ENCODE results near the gene ITGB1BP2. TPM values are rescaled to one million over a fixed set of nuclear protein-coding genes. Genes with fewer than 3 reads are reported as not detected.
"Not testable (repeated sequence)": the region's sequence is repeated elsewhere in the genome, so short reads cannot be mapped to it uniquely, and the experiment has no call there.

ITGB1BP2 gene
- total and polyA plus RNA-seq, 10 donors: 1.4 to 8.3 (median 2.1) TPM

GRCh38 chrX:71349867-71350266, 48.3 kb downstream of the ITGB1BP2 start:
- H3K9me3 ChIP-seq; H3K36me3 ChIP-seq; H3K27ac ChIP-seq; H3K4me3 ChIP-seq; intact Hi-C loops (cut with DNase I; ENCODE audit: low total_unique reads); H3K4me1 ChIP-seq; H3K27me3 ChIP-seq (replicated peaks in 1 of 7); DNase-seq: not testable (repeated sequence)
- 20 to 36% (median 35%) methylated on average over 1 to 2 of the region's 6 CpGs; no CpG with 5 or more reads in 2 of the 5 donors for WGBS, 5 donors
- peak in 1 of 11 experiments; percentile 12 for TF ChIP-seq CTCF (IDR thresholded peaks at IDR 0.05 in 8 of 11, conservative IDR thresholded peaks at IDR 0.05 in 3 of 11)

- H3K27me3 ChIP-seq (replicated peaks in 1 of 7); DNase-seq; intact Hi-C loops (cut with DNase I; ENCODE audit: low total_unique reads); H3K4me1 ChIP-seq; H3K9me3 ChIP-seq; H3K4me3 ChIP-seq; H3K27ac ChIP-seq; H3K36me3 ChIP-seq: not testable (repeated sequence)
- WGBS, 5 donors: 48 to 96% (median 76%) methylated on average over 2 to 5 of the region's 5 CpGs
These were observed 50.9 kb downstream of the ITGB1BP2 start for GRCh38 chrX:71352439-71352838.

Other genes starting within 250 kb of the ITGB1BP2 start
- gene SNX12, start 233.4 kb upstream of the ITGB1BP2 start, total RNA-seq: 10 to 100 TPM; 37.1 to 47.6 (median 41.0) TPM
- gene SNX12, start 233.4 kb upstream of the ITGB1BP2 start, polyA plus RNA-seq: 10 to 100 TPM; 11.7 to 28.7 (median 14.0) TPM
- gene FOXO4, start 205.9 kb upstream of the ITGB1BP2 start, total RNA-seq: 10 to 100 TPM; 19.1 to 50.9 (median 32.9) TPM
- 10 to 100 TPM in 1 of 3 donors, 1 to 10 TPM in 2; 5.1 to 12.9 (median 5.8) TPM for gene FOXO4, start 205.9 kb upstream of the ITGB1BP2 start, polyA plus RNA-seq
- 10 to 100 TPM in 1 of 7 donors, 1 to 10 TPM in 6; 1.7 to 14.4 (median 6.7) TPM for gene CXorf65, start 195.0 kb upstream of the ITGB1BP2 start, total RNA-seq
- gene CXorf65, start 195.0 kb upstream of the ITGB1BP2 start, polyA plus RNA-seq: 10 to 100 TPM in 1 of 3 donors, 1 to 10 TPM in 2; 3.7 to 27.2 (median 7.5) TPM
- gene IL2RG, start 190.2 kb upstream of the ITGB1BP2 start, total RNA-seq: 100 to 1,000 TPM in 6 of 7 donors, 10 to 100 TPM in 1; 92.6 to 174 (median 127) TPM
- gene IL2RG, start 190.2 kb upstream of the ITGB1BP2 start, polyA plus RNA-seq: 100 to 1,000 TPM in 2 of 3 donors, 10 to 100 TPM in 1; 89.8 to 155 (median 122) TPM
- gene MED12, start 183.2 kb upstream of the ITGB1BP2 start, total RNA-seq: 100 to 1,000 TPM in 3 of 7 donors, 10 to 100 TPM in 4; 90.0 to 151 (median 98.7) TPM
- gene MED12, start 183.2 kb upstream of the ITGB1BP2 start, polyA plus RNA-seq: 10 to 100 TPM in 1 of 3 donors, 1 to 10 TPM in 2; 5.2 to 15.6 (median 5.3) TPM
- 1 to 10 TPM in 4 of 7 donors, under 1 TPM in 3; 0.66 to 2.5 (median 1.2) TPM for gene NLGN3, start 156.9 kb upstream of the ITGB1BP2 start, total RNA-seq
- under 1 TPM; 0.14 to 0.58 (median 0.48) TPM for gene NLGN3, start 156.9 kb upstream of the ITGB1BP2 start, polyA plus RNA-seq
- gene GJB1, start 78.5 kb upstream of the ITGB1BP2 start, total RNA-seq: not detected
- not detected for gene GJB1, start 78.5 kb upstream of the ITGB1BP2 start, polyA plus RNA-seq
- 10 to 100 TPM; 22.2 to 34.5 (median 23.3) TPM for gene ZMYM3, start 47.6 kb upstream of the ITGB1BP2 start, total RNA-seq
- gene ZMYM3, start 47.6 kb upstream of the ITGB1BP2 start, polyA plus RNA-seq: 10 to 100 TPM in 1 of 3 donors, 1 to 10 TPM in 2; 6.3 to 13.1 (median 8.7) TPM
- 100 to 1,000 TPM; 218 to 249 (median 234) TPM for gene NONO, start 18.1 kb upstream of the ITGB1BP2 start, total RNA-seq
- gene NONO, start 18.1 kb upstream of the ITGB1BP2 start, polyA plus RNA-seq: 100 to 1,000 TPM; 101 to 128 (median 112) TPM
- 10 to 100 TPM; 55.7 to 84.3 (median 70.4) TPM for gene TAF1, start 64.6 kb downstream of the ITGB1BP2 start, total RNA-seq
- 10 to 100 TPM in 1 of 3 donors, 1 to 10 TPM in 2; 7.0 to 14.2 (median 8.1) TPM for gene TAF1, start 64.6 kb downstream of the ITGB1BP2 start, polyA plus RNA-seq
- gene OGT, start 231.4 kb downstream of the ITGB1BP2 start, total RNA-seq: 100 to 1,000 TPM; 216 to 393 (median 242) TPM
- gene OGT, start 231.4 kb downstream of the ITGB1BP2 start, polyA plus RNA-seq: 100 to 1,000 TPM in 1 of 3 donors, 10 to 100 TPM in 2; 76.8 to 101 (median 87.3) TPM